Measurements from ENCODE around the gene CLDN18. TPM values are rescaled to one million over a fixed set of nuclear protein-coding genes. Genes with fewer than 3 reads are reported as not detected.

Gene CLDN18
- total and polyA plus RNA-seq, 2 of the 8 experiments (the other 6 are each of a cell fraction or from before 2014, with no cell fraction given) = not detected

DNA sequence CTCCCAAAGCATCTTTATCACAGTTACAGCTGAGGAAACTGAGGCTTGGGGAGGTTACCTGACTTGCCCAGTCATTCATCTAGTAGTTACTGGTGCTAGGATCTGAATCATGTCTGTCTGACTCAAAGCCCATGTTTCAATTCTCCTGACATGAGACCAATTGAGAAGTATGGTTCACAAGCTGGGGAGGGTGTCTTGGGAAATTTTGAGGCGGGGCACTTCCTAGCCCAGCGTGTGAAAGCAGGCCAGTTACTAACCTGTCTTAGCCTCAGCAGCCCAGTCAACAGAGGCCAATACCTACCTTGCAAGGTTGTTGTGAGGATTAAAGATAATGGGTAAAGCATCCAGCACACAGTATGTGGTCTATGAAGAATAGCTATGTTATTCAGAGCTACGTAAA, 37.0 kb downstream of the CLDN18 start:
- Histone ChIP-seq H2AK5ac (ENCODE audit: low read depth, low read length) (no peak overlapping the region), H3K9ac (replicated peaks in 1 of 4; ENCODE audit: extremely low read depth in 1 of 4, low read depth in 3 of 4, low read length in 3 of 4) (no peak overlapping the region), H3K4me1 (replicated peaks in 1 of 4; ENCODE audit: control insufficient read depth in 3 of 4, insufficient read depth in 4 of 4, low read length in 3 of 4) (peaks cover 2 to 9% (median 4%) of the 10 kb centered on the region in 4 experiments; a peak in 5 of 7 replicates), H3K56ac (replicated peaks; ENCODE audit: insufficient read length, low read depth, low read length) (no peak overlapping the region), H2BK120ac (replicated peaks; ENCODE audit: low read depth, low read length) (no peak overlapping the region), H4K8ac (ENCODE audit: extremely low read depth, insufficient read depth, low read length) (no peak overlapping the region), H2AFZ (ENCODE audit: low read length) (no peak overlapping the region), H3K36me3 (ENCODE audit: control insufficient read depth in 2 of 4, insufficient read depth in 4 of 4, low read length in 3 of 4) (no peaks in the 10 kb centered on the region), H3K27me3 (replicated peaks in 1 of 4; ENCODE audit: control insufficient read depth in 3 of 4, extremely low read depth in 1 of 4, insufficient read depth in 3 of 4, low read length in 3 of 4) (no peaks in the 10 kb centered on the region), H3K4me2 (ENCODE audit: insufficient read depth in 1 of 2, low read depth in 2 of 2, low read length in 2 of 2) (no peak overlapping the region), H2BK12ac (ENCODE audit: low read depth, low read length) (no peak overlapping the region), H3K23me2 (ENCODE audit: low read depth, low read length) (peaks cover 5% of the 10 kb centered on the region; the same call in 1 of the 2 replicates), H3K14ac (ENCODE audit: insufficient read length) (no peak overlapping the region), H3K23ac (ENCODE audit: insufficient read length) (no peak overlapping the region), H3K4me3 (ENCODE audit: extremely low read depth in 1 of 4, insufficient read depth in 2 of 4, low read depth in 3 of 4, low read length in 4 of 4) (no peak overlapping the region), H4K91ac (replicated peaks; ENCODE audit: insufficient read length, low read length) (no peak overlapping the region), H4K20me1 (replicated peaks in 1 of 2; ENCODE audit: control insufficient read depth in 1 of 2, insufficient read depth in 2 of 2, low read length in 2 of 2) (peaks cover 0 to 3% of the 10 kb centered on the region in 2 experiments), H3K4ac (replicated peaks; ENCODE audit: insufficient read length, low read depth, low read length) (no peak overlapping the region), H3K79me1 (ENCODE audit: low read depth, low read length) (no peaks in the 10 kb centered on the region), H3K9me3 (ENCODE audit: insufficient read depth in 2 of 2, low read depth in 1 of 2, low read length in 1 of 2) (no peaks in the 10 kb centered on the region), H2BK15ac (ENCODE audit: low read length) (no peak overlapping the region), H4K5ac (ENCODE audit: insufficient read length, low read depth, low read length) (no peak overlapping the region), H2BK20ac (ENCODE audit: low read length) (no peak overlapping the region), H3K18ac (ENCODE audit: extremely low read depth, low read length) (no peak overlapping the region), H2BK5ac (ENCODE audit: low read depth, low read length) (no peak overlapping the region), H3K27ac (ENCODE audit: low read depth, low read length) (no peak overlapping the region), H3K79me2 (ENCODE audit: control insufficient read depth in 1 of 2, insufficient read depth in 2 of 2, low read length in 2 of 2) (no peaks in the 10 kb centered on the region)
- ChIA-PET POLR2A (ENCODE audit: partially characterized antibody) (no interaction called here), CTCF (ENCODE audit: partially characterized antibody) (interaction anchor here (0.6 to 1.8 kb wide), 6 partner anchors 8 to 450 kb away, joined by 3 to 6 read pairs (median 3); partner anchors contain the start of gene DZIP1L)
- peak; percentile 24 for FAIRE-seq
- no peak for TF ChIP-seq PHF8 (conservative IDR thresholded peaks at IDR 0.05; ENCODE audit: low read depth, low read length)
- no peak for TF ChIP-seq POLR2A (IDR thresholded peaks at IDR 0.05; ENCODE audit: control extremely low read depth in 1 of 2, low read depth in 2 of 2, low read length in 2 of 2)
- TF ChIP-seq RBBP5 (IDR thresholded peaks at IDR 0.05; ENCODE audit: borderline replicate concordance, low read depth, low read length) = no peak
- TF ChIP-seq TCF12 (IDR thresholded peaks at IDR 0.05; ENCODE audit: low read depth, low read length) = no peak
- TF ChIP-seq MAFK (IDR thresholded peaks at IDR 0.05; ENCODE audit: low read depth, low read length) = no peak
- no peak for TF ChIP-seq JUN (IDR thresholded peaks at IDR 0.05; ENCODE audit: low read depth, low read length)
- no peak for TF ChIP-seq EZH2 (IDR thresholded peaks at IDR 0.05; ENCODE audit: low read depth, low read length, severe bottlenecking)
- TF ChIP-seq SIX5 (IDR thresholded peaks at IDR 0.05; ENCODE audit: low read depth, low read length) = no peak
- no peak for TF ChIP-seq GABPA (IDR thresholded peaks at IDR 0.05; ENCODE audit: borderline replicate concordance, insufficient read depth, low read length)
- TF ChIP-seq GTF2F1 (IDR thresholded peaks at IDR 0.05; ENCODE audit: borderline replicate concordance, low read depth, low read length) = no peak
- no peak for TF ChIP-seq ZNF274 (IDR thresholded peaks at IDR 0.05; ENCODE audit: borderline replicate concordance, extremely low read depth, low read length)
- TF ChIP-seq RNF2 (IDR thresholded peaks at IDR 0.05; ENCODE audit: borderline replicate concordance, low read depth, low read length, missing control alignments, poor library complexity, severe bottlenecking) = no peak
- WGBS, 2 experiments (ENCODE audit: extremely low coverage in 1 of 2, insufficient coverage in 1 of 2, insufficient read length in 1 of 2, insufficient replicate concordance in 2 of 2, low coverage in 1 of 2, low lambda C conversion rate in 2 of 2, missing lambda C conversion rate in 1 of 2) = 41% methylated on average over 3 of the region's 3 CpGs; no CpG with 5 or more reads in 1 of the 2 experiments
- DNase-seq (ENCODE audit: low read depth in 1 of 2, low spot score in 2 of 2) = no peak
